Right atrium auricular region (tissue), 2 donors: ENCODE data around the gene PROSER1. TPM values are rescaled to one million over a fixed set of nuclear protein-coding genes. Genes with fewer than 3 reads are reported as not detected.

ENCODE experiments used
- DNase-seq: peaks from one replicate; pipeline ENCODE4 v3.0.0-alpha.2; 2019; ENCODE audit warnings: low spot score
- H3K27ac ChIP-seq, 2 donors: fragments of 200-600 bp; sonication (generic); 1 replicate in 1 of 2; 2 replicates in 1 of 2; pipeline ENCODE4 v1.5.1; 2016 to 2019
- H3K27me3 ChIP-seq, 2 donors: fragments of 200-600 bp; sonication (generic); one replicate each; pipeline versions ENCODE4 v1.5.1 to v1.6.0; 2017 to 2019
- H3K36me3 ChIP-seq: fragments of 200-600 bp; sonication (generic); one replicate; pipeline ENCODE4 v1.5.1; 2016
- H3K4me1 ChIP-seq, 2 donors: fragments of 200-600 bp; sonication (generic); one replicate each; pipeline versions ENCODE4 v1.5.1 to v1.6.0; 2017 to 2019
- H3K4me3 ChIP-seq, 2 donors: fragments of 200-600 bp; sonication (generic); 1 replicate in 1 of 2; 2 replicates in 1 of 2; pipeline ENCODE4 v1.5.1; 2017 to 2019; ENCODE audit warnings: mild to moderate bottlenecking in 1 of 2, moderate library complexity in 1 of 2
- H3K9me3 ChIP-seq, 2 donors: fragments of 200-600 bp; sonication (generic); one replicate each; pipeline ENCODE4 v1.5.1; 2019
- CTCF ChIP-seq, 2 donors: fragments of 200-600 bp; sonication (generic); IDR thresholded peaks; one replicate each; pipeline ENCODE4 v1.5.1; 2019; ENCODE audit warnings: antibody characterized with exemption in 2 of 2
- total RNA-seq, 2 donors: library from RNA; depleted of rRNA; stranded (reverse); fragments of >200 nt; gene quantifications; one replicate each; pipeline ENCODE4 v1.1.0, GENCODE V29; 2016

Gene PROSER1
- total RNA-seq, 2 donors from 2014 or later: 7.8 to 8.9 TPM

DNA sequence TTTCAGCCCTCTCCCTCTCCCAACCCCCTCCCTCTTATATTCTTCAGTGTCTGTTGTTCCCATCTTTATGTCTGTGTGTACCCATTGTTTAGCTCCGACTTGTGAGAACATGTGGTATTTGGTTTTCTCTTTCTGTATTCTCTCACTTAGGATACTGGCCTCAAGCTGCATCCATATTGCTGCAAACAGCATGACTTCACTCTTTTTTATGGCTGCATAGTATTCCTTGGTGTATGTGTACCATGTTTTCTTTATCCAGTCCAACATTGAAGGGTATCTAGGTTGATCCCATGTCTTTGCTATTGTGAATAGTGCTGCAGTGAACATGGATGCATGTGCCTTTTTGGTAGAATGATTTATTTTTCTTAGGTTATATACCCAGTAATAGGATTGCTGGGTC, 18.1 kb upstream of the PROSER1 start:
- H3K36me3 ChIP-seq: no peaks in the 10 kb centered on the region
- no peak overlapping the region for H3K27ac ChIP-seq
- no peak overlapping the region for H3K4me3 ChIP-seq
- no peaks in the 10 kb centered on the region for H3K9me3 ChIP-seq
- H3K4me1 ChIP-seq: no peaks in the 10 kb centered on the region
- no peak for DNase-seq
- no peaks in the 10 kb centered on the region for H3K27me3 ChIP-seq
- no peak for TF ChIP-seq CTCF (IDR thresholded peaks at IDR 0.05)

- Histone ChIP-seq H3K9me3 (no peaks in the 10 kb centered on the region), H3K27ac (no peak overlapping the region), H3K4me1 (no peaks in the 10 kb centered on the region), H3K4me3 (no peak overlapping the region), H3K36me3 (no peaks in the 10 kb centered on the region), H3K27me3 (no peaks in the 10 kb centered on the region)
- no peak for DNase-seq
- no peak for TF ChIP-seq CTCF (IDR thresholded peaks at IDR 0.05)
These were observed 16.2 kb upstream of the PROSER1 start for GRCh38 chr13:39054112-39054511.

GRCh38 chr13:39052944-39053343, 15.1 kb upstream of the PROSER1 start:
- H3K4me1 ChIP-seq: no peaks in the 10 kb centered on the region
- H3K27ac ChIP-seq: no peak overlapping the region
- TF ChIP-seq CTCF (IDR thresholded peaks at IDR 0.05): no peak
- no peaks in the 10 kb centered on the region for H3K9me3 ChIP-seq
- H3K4me3 ChIP-seq: no peak overlapping the region
- no peak for DNase-seq
- no peaks in the 10 kb centered on the region for H3K36me3 ChIP-seq
- H3K27me3 ChIP-seq: no peaks in the 10 kb centered on the region

- Histone ChIP-seq H3K4me1 (no peaks in the 10 kb centered on the region), H3K36me3 (no peaks in the 10 kb centered on the region), H3K27me3 (no peaks in the 10 kb centered on the region), H3K4me3 (no peak overlapping the region), H3K27ac (no peak overlapping the region), H3K9me3 (no peaks in the 10 kb centered on the region)
- no peak for DNase-seq
- peak in 1 of 2 donors; percentile 68 for TF ChIP-seq CTCF (IDR thresholded peaks at IDR 0.05)
These were observed 13.3 kb upstream of the PROSER1 start for GRCh38 chr13:39051157-39051556.

DNA sequence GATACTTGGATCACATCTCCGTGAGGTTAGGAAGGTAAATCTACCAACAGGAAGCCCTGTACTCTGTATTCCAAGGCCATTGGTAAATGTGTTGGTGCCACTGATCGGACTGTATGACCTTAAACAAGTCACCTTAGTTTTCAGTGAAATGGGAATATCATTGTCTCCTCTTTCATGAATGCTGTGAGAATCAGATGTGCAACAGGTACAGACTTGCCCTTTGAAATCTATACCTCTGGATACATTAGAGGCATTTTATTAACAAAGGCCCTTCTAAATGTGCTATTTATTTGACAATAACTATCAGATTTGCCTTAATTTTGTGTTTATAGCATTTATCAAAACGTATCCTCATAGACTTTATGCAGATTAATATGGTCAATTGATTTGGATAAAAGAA, 11.4 kb upstream of the PROSER1 start:
- Histone ChIP-seq H3K4me1 (no peaks in the 10 kb centered on the region), H3K27me3 (no peaks in the 10 kb centered on the region), H3K9me3 (no peaks in the 10 kb centered on the region)

More for the DNA sequence above, 11.4 kb upstream of the PROSER1 start:
- H3K36me3 ChIP-seq: peaks cover 3% of the 10 kb centered on the region
- H3K4me3 ChIP-seq: no peak overlapping the region
- no peak overlapping the region for H3K27ac ChIP-seq
- DNase-seq: no peak
- TF ChIP-seq CTCF (IDR thresholded peaks at IDR 0.05): no peak
